GM12878 (cell line): ENCODE data around the gene SLC23A2. TPM values are rescaled to one million over a fixed set of nuclear protein-coding genes. Genes with fewer than 3 reads are reported as not detected.

ENCODE experiments used
- ATAC-seq: fragments of 200-7000 bp; cut with Tn5 transposase; 3 replicates; pipeline ENCODE4 v1.9.1; 2020; ENCODE audit warnings: mild to moderate bottlenecking, moderate library complexity
- BruUV-seq: library from RNA; stranded (reverse); fragments of 400-500 nt; replicated peaks from 2 replicates; lab custom pipeline; 2021; lab: Mats Ljungman, UMichigan
- CTCF ChIA-PET: fragments of 300-600 bp; sonication (Branson Sonifier 250); formaldehyde crosslinking; extraction: SDS; loops from one replicate; lab custom pipeline; 2021; ENCODE audit warnings: inconsistent platforms; lab: Yijun Ruan, JAX
- POLR2A ChIA-PET: fragments of 350-600 bp; formaldehyde crosslinking; extraction: SDS; loops from one replicate; lab custom pipeline; 2021; ENCODE audit warnings: inconsistent platforms; lab: Charles Lee
- RAD21 ChIA-PET: fragments of 300-600 bp; sonication (Branson Sonifier 250); formaldehyde crosslinking; loops from one replicate; lab custom pipeline; 2023; ENCODE audit warnings: antibody characterized with exemption; ENCODE audit not compliant: unreplicated experiment; lab: Charles Lee
- SMC1A ChIA-PET: fragments of 300-600 bp; sonication (Branson Sonifier 250); formaldehyde crosslinking; loops from one replicate; lab custom pipeline; 2023; ENCODE audit not compliant: unreplicated experiment, uncharacterized antibody; lab: Charles Lee
- DNase-seq: peaks from one replicate; pipeline ENCODE4 v3.0.0-alpha.2; 2011; ENCODE audit warnings: low read depth, low spot score
- FAIRE-seq: peaks from 3 replicates; lab custom pipeline; 2011; peaks lifted over from hg19 to GRCh38; lab: Jason Lieb, UNC
- H2AFZ ChIP-seq: 2 replicates; pipeline ENCODE4 v1.6.0; 2011; ENCODE audit warnings: low read depth, low read length, control low read depth; ENCODE audit not compliant: control insufficient read depth
- H3K27ac ChIP-seq: 2 replicates; pipeline ENCODE4 v1.5.1; 2011; ENCODE audit warnings: control low read depth; ENCODE audit not compliant: control insufficient read depth, insufficient read depth
- H3K27me3 ChIP-seq, 2 experiments: replicated peaks in 1 of 2; 2 replicates each; pipeline versions ENCODE4 v1.6.0 to v1.6.1; 2011; ENCODE audit warnings: low read length in 1 of 2; ENCODE audit not compliant: control insufficient read depth in 2 of 2, insufficient read depth in 2 of 2
- H3K36me3 ChIP-seq, 2 experiments: 2 replicates each; pipeline ENCODE4 v1.5.1; 2011; ENCODE audit warnings: low read length in 1 of 2; ENCODE audit not compliant: control insufficient read depth in 2 of 2, insufficient read depth in 2 of 2
- H3K4me1 ChIP-seq: 2 replicates; pipeline ENCODE4 v1.6.1; 2011; ENCODE audit warnings: mild to moderate bottlenecking, low read length, moderate library complexity, mixed read lengths; ENCODE audit not compliant: control insufficient read depth, insufficient read depth
- H3K4me2 ChIP-seq: 2 replicates; pipeline ENCODE4 v1.6.0; 2011; ENCODE audit warnings: control low read depth; ENCODE audit not compliant: control insufficient read depth, insufficient read depth
- H3K4me3 ChIP-seq: fragments of 200-600 bp; sonication (generic); 2 replicates; pipeline ENCODE4 v1.5.1; 2016
- H3K79me2 ChIP-seq: 2 replicates; pipeline ENCODE4 v1.6.0; 2011; ENCODE audit warnings: low read length; ENCODE audit not compliant: control insufficient read depth, insufficient read depth
- H3K9ac ChIP-seq: 2 replicates; pipeline ENCODE4 v1.8.0; 2011; ENCODE audit warnings: low read length, control low read depth, mixed read lengths; ENCODE audit not compliant: control insufficient read depth, insufficient read depth
- H3K9me3 ChIP-seq: replicated peaks from 3 replicates; pipeline ENCODE4 v1.5.1; 2011; ENCODE audit warnings: mild to moderate bottlenecking, low read length; ENCODE audit not compliant: control insufficient read depth, insufficient read depth
- H4K20me1 ChIP-seq: 2 replicates; pipeline ENCODE4 v1.6.0; 2011; ENCODE audit not compliant: control insufficient read depth, insufficient read depth
- BHLHE40 ChIP-seq, 2 experiments: fragments of 450-650 bp in 1 of 2; IDR thresholded peaks; 2 replicates each; pipeline ENCODE4 v1.6.1; 2011 to 2017; ENCODE audit warnings: low read depth in 2 of 2, borderline replicate concordance in 1 of 2, improper control_type of control experiment in 1 of 2, low read length in 1 of 2, mild to moderate bottlenecking in 1 of 2
- CREB1 ChIP-seq: IDR thresholded peaks from 2 replicates; pipeline ENCODE4 v1.6.1; 2012; ENCODE audit warnings: low read depth, mild to moderate bottlenecking, inconsistent platforms
- ESRRA ChIP-seq: IDR thresholded peaks from 2 replicates; pipeline ENCODE4 v1.6.1; 2012; ENCODE audit warnings: mild to moderate bottlenecking, low read length, improper control_type of control experiment
- GATAD2B ChIP-seq: fragments of 450-650 bp; conservative IDR thresholded peaks from 2 replicates; pipeline ENCODE4 v1.6.1; 2017; ENCODE audit warnings: low read depth, mild to moderate bottlenecking, moderate library complexity
- HDAC6 ChIP-seq: fragments of 200-600 bp; sonication (generic); IDR thresholded peaks from one replicate; pipeline ENCODE4 v1.8.0; 2017; ENCODE audit warnings: antibody characterized with exemption; ENCODE audit not compliant: unreplicated experiment
- IKZF2 ChIP-seq, 2 experiments: fragments of 450-650 bp; IDR thresholded peaks; 2 replicates each; pipeline ENCODE4 v1.6.1; 2017; ENCODE audit warnings: mild to moderate bottlenecking in 2 of 2, moderate library complexity in 2 of 2
- MEF2A ChIP-seq: IDR thresholded peaks from 2 replicates; pipeline ENCODE4 v1.6.1; 2011; ENCODE audit warnings: low read depth, mild to moderate bottlenecking, low read length, moderate library complexity; ENCODE audit not compliant: insufficient read depth
- MTA2 ChIP-seq: fragments of 450-650 bp; IDR thresholded peaks from 2 replicates; pipeline ENCODE4 v1.6.1; 2016; ENCODE audit warnings: low read depth, mild to moderate bottlenecking, moderate library complexity
- NBN ChIP-seq: fragments of 450-650 bp; IDR thresholded peaks from 2 replicates; pipeline ENCODE4 v1.6.1; 2016
- RBBP5 ChIP-seq: fragments of 200-600 bp; sonication (generic); conservative IDR thresholded peaks from 2 replicates; pipeline ENCODE4 v1.6.1; 2016
- SMC3 ChIP-seq: IDR thresholded peaks from 2 replicates; pipeline ENCODE4 v1.6.1; 2011; ENCODE audit warnings: low read length, improper control_type of control experiment, borderline replicate concordance
- SUPT20H ChIP-seq: IDR thresholded peaks from 2 replicates; pipeline ENCODE4 v1.6.1; 2011; ENCODE audit warnings: low read depth, mild to moderate bottlenecking, low read length, moderate library complexity, borderline replicate concordance; ENCODE audit not compliant: control insufficient read depth
- TARDBP ChIP-seq: IDR thresholded peaks from 2 replicates; pipeline ENCODE4 v1.6.1; 2016; ENCODE audit warnings: borderline replicate concordance
- YBX1 ChIP-seq: fragments of 450-650 bp; IDR thresholded peaks from 2 replicates; pipeline ENCODE4 v1.6.1; 2016; ENCODE audit warnings: antibody characterized with exemption
- ZBED1 ChIP-seq: IDR thresholded peaks from 2 replicates; pipeline ENCODE4 v1.6.1; 2016; ENCODE audit warnings: borderline replicate concordance
- ZNF384 ChIP-seq: IDR thresholded peaks from 2 replicates; pipeline ENCODE4 v1.6.1; 2012; ENCODE audit warnings: low read depth, mild to moderate bottlenecking, low read length, improper control_type of control experiment, borderline replicate concordance
- ZZZ3 ChIP-seq: IDR thresholded peaks from 2 replicates; pipeline ENCODE4 v1.6.1; 2011; ENCODE audit warnings: low read depth; ENCODE audit not compliant: control insufficient read depth, insufficient read length
- WGBS: methylation state at CpG from one replicate; pipeline ENCODE4 v1.1.6; 2016; ENCODE audit warnings: low lambda C conversion rate; ENCODE audit not compliant: insufficient replicate concordance, insufficient coverage; ENCODE audit errors: missing lambda C conversion rate; 5-methylcytosine and 5-hydroxymethylcytosine counted together
- in situ Hi-C: fragments of 300-500 bp; cut with MboI; formaldehyde crosslinking; loops from 9 replicates; pipeline ENCODE4 v1.14.3; 2018; ENCODE audit warnings: mixed read lengths
- intact Hi-C: fragments of 100-400 bp; cut with micrococcal nuclease; formaldehyde crosslinking; loops from one replicate; pipeline ENCODE4 v1.14.2; 2022; ENCODE audit not compliant: unreplicated experiment
- polyA plus RNA-seq, 11 experiments: library from polyadenylated mRNA; depleted of rRNA in 4 of 11; unstranded in 6 of 11; stranded (reverse) in 5 of 11; fragments of >200 nt; fragmentation: Nextera tagmentation in 4 of 11; fragmentation: Illumina TruSeq in 1 of 11; extraction: Ambion mirVana in 4 of 11; extraction: Trizol in 1 of 11; gene quantifications; 1 replicate in 1 of 11; 2 replicates in 10 of 11; pipeline versions ENCODE4 v1.2.1 to v1.2.3, GENCODE V29; 2011 to 2016; ENCODE audit warnings: inconsistent platforms in 2 of 11, missing spikeins in 2 of 11, low read depth in 1 of 11
- total RNA-seq, 4 experiments: library from RNA; depleted of rRNA in 3 of 4; stranded (reverse); fragments of >200 nt in 3 of 4; fragmentation: Illumina TruSeq in 1 of 4; extraction: Trizol in 1 of 4; gene quantifications; 2 replicates each; pipeline versions ENCODE4 v1.2.1 to v1.2.3, GENCODE V29; 2013 to 2021
- TF ChIP-seq, protein P1 (sequence below): fragments of 450-650 bp; IDR thresholded peaks from 2 replicates; pipeline ENCODE4 v1.6.1; 2017; ENCODE audit warnings: borderline replicate concordance
- TF ChIP-seq, protein P2 (sequence below): IDR thresholded peaks from 2 replicates; pipeline ENCODE4 v1.6.1; 2012; ENCODE audit warnings: low read depth, low read length, improper control_type of control experiment
- TF ChIP-seq, protein P3 (sequence below): IDR thresholded peaks from 2 replicates; pipeline ENCODE4 v1.6.1; 2012; ENCODE audit warnings: low read length, inconsistent platforms

The SLC23A2 gene
- total and polyA plus RNA-seq, 10 of the 15 experiments (the other 5 are each of a cell fraction or from before 2014, with no cell fraction given), result 4.4 to 56.1 (median 35.5) TPM

DNA sequence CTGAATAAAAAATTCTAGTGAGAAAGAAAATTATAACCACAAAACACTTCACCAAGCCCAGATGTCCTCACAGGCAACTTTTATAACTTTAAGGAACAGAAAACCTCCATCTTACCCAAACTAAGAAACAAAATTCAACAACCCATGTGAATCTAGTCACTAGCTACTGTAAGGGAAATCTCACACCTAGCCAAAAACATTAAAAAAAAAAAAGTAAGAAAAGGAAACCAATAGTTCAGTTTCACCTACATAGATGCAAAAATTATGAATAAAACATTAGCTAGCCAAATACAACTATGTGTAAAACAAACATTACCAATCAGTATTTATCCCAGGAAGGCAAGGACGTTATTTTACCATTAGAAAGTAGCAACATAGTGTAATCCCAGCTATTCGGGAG is 35.5 kb upstream of the SLC23A2 start:
- H3K9ac ChIP-seq, result no peak overlapping the region
- peak overlapping the region; percentile 22; the same call in 1 of the 2 replicates for H3K4me2 ChIP-seq
- no peak overlapping the region for H2AFZ ChIP-seq
- H3K4me1 ChIP-seq, result peaks cover 3% of the 10 kb centered on the region; the same call in 1 of the 2 replicates
- ChIA-PET POLR2A (interaction anchor here (0.6 to 3.3 kb wide), 9 partner anchors 12 to 375 kb away, joined by 3 to 27 read pairs (median 4); no protein-coding TSS in a partner anchor), RAD21 (interaction anchor here (0.7 to 3.5 kb wide), 16 partner anchors 10 to 94 kb away, joined by 3 to 15 read pairs (median 4); partner anchors contain the start of gene CDS2), SMC1A (interaction anchor here (0.6 to 10.3 kb wide), 19 partner anchors 12 to 793 kb away, joined by 3 to 83 read pairs (median 5); no protein-coding TSS in a partner anchor), CTCF (interaction anchor here (0.6 to 6.1 kb wide), 9 partner anchors 12 to 107 kb away, joined by 3 to 42 read pairs (median 4); no protein-coding TSS in a partner anchor)
- in situ Hi-C loops (no loop called here), intact Hi-C loops (loop anchor here (5.0 kb wide), 1 partner anchor 65 kb away; no protein-coding TSS in a partner anchor)
- no peaks in the 10 kb centered on the region for H4K20me1 ChIP-seq
- DNase-seq, result no peak
- no peak overlapping the region for H3K27ac ChIP-seq
- H3K9me3 ChIP-seq, result no peaks in the 10 kb centered on the region
- BruUV-seq, result no TSS peak
- H3K36me3 ChIP-seq, result no peaks in the 10 kb centered on the region
- FAIRE-seq, result no peak
- 60% methylated on average over 2 of the region's 2 CpGs for WGBS
- H3K27me3 ChIP-seq, result no peaks in the 10 kb centered on the region; a peak in 1 of 4 replicates
- H3K79me2 ChIP-seq, result no peaks in the 10 kb centered on the region
- H3K4me3 ChIP-seq, result no peak overlapping the region
- peak; percentile 24 for ATAC-seq
- TF ChIP-seq TARDBP (no peak), ZNF384 (peak; percentile 70; the same call in 1 of the 2 replicates), GATAD2B (no peak), YBX1 (no peak), NBN (0 out of 2 replicates have a peak, but pooled peaks have one; percentile 71), MTA2 (no peak), SMC3 (no peak), BHLHE40 (IDR thresholded peaks at IDR 0.05; ENCODE audit: borderline replicate concordance in 1 of 2, low read depth in 2 of 2, low read length in 1 of 2) (no peak; a peak in 1 of 4 replicates), SUPT20H (no peak), ZZZ3 (no peak), RBBP5 (no peak), CREB1 (no peak), MEF2A (no peak), ESRRA (no peak), ZBED1 (no peak), HDAC6 (no peak), IKZF2 (IDR thresholded peaks at IDR 0.05) (peak in 1 of 2 experiments; percentile 14; a peak in 1 of 4 replicates)
- TF ChIP-seq, protein P1, sequence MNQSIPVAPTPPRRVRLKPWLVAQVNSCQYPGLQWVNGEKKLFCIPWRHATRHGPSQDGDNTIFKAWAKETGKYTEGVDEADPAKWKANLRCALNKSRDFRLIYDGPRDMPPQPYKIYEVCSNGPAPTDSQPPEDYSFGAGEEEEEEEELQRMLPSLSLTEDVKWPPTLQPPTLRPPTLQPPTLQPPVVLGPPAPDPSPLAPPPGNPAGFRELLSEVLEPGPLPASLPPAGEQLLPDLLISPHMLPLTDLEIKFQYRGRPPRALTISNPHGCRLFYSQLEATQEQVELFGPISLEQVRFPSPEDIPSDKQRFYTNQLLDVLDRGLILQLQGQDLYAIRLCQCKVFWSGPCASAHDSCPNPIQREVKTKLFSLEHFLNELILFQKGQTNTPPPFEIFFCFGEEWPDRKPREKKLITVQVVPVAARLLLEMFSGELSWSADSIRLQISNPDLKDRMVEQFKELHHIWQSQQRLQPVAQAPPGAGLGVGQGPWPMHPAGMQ, result no peak
- TF ChIP-seq, protein P2, sequence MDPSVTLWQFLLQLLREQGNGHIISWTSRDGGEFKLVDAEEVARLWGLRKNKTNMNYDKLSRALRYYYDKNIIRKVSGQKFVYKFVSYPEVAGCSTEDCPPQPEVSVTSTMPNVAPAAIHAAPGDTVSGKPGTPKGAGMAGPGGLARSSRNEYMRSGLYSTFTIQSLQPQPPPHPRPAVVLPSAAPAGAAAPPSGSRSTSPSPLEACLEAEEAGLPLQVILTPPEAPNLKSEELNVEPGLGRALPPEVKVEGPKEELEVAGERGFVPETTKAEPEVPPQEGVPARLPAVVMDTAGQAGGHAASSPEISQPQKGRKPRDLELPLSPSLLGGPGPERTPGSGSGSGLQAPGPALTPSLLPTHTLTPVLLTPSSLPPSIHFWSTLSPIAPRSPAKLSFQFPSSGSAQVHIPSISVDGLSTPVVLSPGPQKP, result no peak
- TF ChIP-seq, protein P3, sequence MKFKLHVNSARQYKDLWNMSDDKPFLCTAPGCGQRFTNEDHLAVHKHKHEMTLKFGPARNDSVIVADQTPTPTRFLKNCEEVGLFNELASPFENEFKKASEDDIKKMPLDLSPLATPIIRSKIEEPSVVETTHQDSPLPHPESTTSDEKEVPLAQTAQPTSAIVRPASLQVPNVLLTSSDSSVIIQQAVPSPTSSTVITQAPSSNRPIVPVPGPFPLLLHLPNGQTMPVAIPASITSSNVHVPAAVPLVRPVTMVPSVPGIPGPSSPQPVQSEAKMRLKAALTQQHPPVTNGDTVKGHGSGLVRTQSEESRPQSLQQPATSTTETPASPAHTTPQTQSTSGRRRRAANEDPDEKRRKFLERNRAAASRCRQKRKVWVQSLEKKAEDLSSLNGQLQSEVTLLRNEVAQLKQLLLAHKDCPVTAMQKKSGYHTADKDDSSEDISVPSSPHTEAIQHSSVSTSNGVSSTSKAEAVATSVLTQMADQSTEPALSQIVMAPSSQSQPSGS, result no peak
